GM19099 (cell line): ENCODE results near the gene ARX.

ENCODE experiments used
- POLR2A ChIP-seq: IDR thresholded peaks from 3 replicates; pipeline ENCODE4 v1.6.1; 2011; ENCODE audit warnings: low read depth; ENCODE audit not compliant: insufficient read length; ENCODE audit errors: extremely low read depth

Gene ARX

DNA sequence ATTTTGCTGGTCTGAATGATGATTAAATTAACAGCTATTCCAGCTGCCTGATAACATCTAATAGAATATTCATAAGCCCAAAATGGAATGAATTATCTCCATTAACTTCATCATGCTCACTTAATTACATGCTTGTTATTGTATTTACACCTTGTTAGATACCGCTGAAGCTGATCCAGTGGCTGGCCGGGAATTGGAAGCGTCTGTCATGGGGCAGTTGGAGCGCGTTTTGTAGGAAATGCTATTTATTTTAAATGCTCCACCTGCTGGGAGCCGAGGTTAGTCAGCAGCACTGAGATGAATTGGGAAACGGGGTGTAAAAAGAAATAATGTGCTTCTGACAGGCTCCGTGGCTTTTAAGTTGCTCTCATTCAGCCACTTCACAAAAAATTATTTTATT, 25.2 kb downstream of the ARX start:
- TF ChIP-seq POLR2A: no peak

DNA sequence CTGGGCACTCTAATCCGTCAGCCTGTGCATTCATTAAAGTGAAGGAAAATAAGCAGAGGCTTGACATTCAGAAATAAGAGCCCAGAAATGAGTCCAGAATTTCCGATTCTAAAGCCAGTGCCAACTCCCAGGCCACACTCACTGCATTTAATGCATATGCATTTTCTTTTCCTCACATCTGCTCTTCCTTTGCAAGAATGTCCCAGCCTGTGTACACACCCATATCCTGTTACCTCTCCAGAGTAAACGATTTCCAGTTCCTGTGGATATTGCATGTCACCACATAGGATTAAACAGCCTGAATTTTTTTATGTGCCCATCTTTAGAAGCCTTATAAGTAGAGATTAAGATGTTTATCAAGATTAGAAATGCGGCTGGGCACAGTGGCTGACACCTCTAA, 27.5 kb downstream of the ARX start:
- TF ChIP-seq POLR2A: no peak

DNA sequence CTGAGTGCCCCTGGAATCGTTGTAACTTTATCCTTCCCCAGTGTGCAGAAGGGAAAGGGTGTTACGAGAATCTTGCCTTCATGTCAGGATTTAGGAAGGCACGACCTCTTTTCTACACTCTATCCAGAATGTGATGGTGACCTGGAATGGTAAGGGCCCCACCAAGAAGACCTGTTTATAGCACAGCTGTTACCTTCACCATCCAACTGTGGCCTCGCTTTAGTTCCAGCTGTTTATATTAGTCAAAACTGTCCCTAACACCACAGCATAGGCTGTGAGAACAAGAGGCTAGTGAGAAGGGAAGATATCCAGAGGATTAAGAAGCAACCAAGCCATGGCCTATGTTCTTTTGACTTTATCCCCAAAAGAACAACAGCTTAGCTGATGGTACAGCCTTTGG, 28.0 kb downstream of the ARX start:
- no peak for TF ChIP-seq POLR2A

DNA sequence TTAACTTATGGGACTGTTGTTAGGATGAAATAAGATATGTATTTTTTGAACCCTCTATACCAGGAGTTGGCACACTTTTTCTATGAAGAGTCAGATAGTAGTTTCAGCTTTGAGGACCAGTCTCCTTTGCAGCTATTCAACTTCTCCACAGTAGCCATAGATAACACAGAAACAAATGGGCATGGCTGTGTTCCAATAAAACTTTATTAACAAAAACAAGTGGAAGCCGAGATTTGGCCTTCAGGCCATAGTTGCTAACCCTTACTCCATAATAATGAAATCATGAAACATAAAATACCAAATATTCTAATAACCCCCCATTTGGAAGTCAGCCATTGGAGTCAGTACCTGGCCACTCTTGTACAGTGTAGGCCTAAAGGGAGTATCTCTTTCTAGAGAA, 30.6 kb downstream of the ARX start:
- no peak for TF ChIP-seq POLR2A

DNA sequence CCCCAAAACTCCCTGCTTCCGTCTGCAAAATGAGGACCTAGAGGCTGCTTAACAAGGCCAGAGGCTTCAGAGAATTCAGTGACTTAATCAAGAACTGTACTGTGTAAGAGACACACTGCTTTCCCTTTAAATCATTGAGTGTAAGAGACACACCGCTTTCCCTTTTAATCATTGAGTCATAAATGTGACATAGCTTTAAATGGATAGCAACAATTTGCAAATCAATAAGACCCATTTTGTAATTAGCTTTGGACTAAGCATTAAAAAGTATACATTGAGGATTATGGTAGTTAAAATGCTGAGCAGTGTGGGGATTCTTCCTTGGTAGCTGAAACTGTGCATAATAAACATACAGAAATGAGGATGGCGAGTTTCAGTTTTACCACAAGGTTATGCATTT, 31.8 kb downstream of the ARX start:
- TF ChIP-seq POLR2A: no peak

DNA sequence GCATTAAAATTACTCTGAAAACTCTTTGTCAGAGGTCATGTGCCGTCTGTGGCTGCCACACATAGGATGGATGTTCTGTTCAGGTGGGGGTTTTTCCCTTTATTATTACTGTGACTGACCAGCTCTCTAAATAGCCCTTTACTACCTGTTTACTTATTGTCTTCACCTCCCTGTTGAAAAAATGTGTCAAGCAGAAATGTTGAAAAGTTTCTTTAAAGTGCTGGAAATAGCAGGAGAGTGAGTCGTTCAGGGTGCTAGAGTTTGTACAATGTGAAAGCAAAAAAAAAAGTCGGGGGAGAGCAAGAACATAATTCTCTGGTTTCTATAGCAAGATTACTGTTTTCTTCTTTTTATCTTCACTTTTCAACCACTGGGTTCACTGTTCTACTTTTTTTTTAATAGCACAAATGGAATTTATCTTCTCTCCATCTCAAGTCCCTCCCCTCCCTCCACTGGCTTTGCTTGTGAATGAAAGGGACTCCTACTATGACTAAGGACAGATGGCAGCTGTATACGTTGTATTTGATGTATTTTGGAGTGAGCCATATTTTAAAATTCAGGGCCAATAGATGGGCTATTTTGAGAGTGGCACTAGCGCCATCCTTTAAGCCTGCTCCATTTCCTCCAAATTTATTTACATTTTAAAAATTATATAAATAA, 33.3 kb downstream of the ARX start:
- TF ChIP-seq POLR2A: no peak

DNA sequence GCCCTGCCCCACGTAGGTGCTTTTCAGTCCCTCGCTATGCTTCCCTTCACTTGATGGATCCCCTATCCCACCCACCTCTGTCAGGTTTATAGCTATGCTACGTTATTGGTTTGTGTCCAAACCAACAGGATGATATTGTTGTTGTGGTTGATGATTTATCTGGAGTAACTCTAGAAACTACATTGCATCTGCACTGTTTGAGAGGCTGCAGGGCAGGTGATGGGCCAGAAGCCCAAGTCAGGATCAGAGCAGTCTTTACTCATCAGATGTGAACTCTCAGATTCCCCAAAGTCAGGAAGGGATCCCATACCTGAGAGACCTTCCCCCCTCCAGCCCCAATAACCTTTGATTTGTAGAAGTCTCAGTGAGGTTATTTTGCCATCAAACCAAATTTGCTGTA, 34.7 kb downstream of the ARX start:
- TF ChIP-seq POLR2A: no peak

DNA sequence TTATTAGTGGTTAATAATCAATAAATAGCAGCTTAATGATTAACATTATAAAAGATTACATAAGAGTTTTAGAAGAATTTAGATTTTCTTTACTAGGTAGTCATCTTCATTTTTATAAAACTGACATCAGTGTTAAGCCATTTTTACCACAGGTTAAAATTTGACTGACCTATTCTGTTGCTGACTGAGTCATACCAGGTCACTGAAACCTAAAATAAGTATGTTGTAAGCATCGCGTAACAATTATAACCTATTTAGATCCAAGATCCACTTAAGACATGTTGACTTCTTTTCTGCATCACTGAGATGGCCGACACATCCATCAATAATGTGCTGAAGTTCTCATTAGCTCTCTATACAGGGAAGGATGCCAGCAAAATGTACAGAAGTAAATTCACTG, 36.7 kb downstream of the ARX start:
- no peak for TF ChIP-seq POLR2A

DNA sequence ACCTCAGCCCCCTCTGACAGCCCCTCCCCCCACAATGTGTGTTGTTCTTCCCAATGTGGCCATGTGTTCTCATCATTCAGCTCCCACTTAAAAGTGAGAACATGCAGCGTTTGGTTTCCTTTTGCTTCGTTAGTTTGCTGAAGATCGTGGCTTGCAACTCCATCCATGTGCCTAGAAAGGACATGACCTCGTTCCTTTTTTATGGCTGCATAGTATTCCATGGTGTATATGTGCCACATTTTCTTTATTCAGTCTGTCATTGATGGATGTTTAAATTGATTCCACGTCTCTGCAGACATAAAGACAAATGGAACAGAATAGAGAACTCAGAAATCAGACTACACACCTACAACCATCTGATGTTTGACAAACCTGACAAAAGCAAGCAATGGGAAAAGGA, 46.0 kb downstream of the ARX start:
- no peak for TF ChIP-seq POLR2A

DNA sequence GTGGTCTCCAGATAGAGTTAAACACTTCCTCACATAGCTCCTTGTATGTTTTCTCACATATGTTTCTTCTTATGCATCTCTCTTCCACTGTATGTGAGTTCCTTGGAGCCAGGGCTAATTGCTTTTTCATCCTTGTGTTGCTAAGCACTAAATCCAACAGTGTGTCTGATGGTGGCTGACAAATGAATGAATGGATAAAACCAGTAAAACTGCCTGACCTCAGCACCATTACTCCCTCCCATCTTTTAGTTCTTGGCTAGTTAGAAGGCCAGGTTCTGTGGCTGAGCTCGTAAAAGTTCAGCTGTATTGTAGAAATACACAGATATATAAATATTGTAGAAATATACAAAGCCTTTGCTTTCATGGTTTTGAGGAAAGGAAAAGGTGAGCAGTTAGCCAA, 50.4 kb downstream of the ARX start:
- TF ChIP-seq POLR2A: no peak

DNA sequence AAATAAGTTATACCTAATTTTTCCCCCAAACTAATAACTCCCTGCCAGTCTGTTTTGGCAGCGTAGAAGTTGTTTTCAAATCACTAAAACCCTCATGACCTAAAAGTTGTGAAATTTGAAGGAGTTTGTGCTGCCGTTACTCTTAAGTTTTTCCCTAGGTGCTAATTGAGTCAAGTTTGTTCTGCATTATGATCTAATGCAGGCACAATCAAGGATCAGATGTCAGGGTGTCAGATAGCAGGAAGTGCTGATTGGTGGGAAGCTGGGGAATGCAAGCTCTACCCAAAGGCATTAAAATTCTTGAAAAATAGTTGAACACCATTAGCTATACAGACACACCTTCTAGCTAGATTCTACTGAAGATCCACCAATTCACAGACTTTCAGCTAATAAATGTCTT, 51.9 kb downstream of the ARX start:
- TF ChIP-seq POLR2A: no peak

DNA sequence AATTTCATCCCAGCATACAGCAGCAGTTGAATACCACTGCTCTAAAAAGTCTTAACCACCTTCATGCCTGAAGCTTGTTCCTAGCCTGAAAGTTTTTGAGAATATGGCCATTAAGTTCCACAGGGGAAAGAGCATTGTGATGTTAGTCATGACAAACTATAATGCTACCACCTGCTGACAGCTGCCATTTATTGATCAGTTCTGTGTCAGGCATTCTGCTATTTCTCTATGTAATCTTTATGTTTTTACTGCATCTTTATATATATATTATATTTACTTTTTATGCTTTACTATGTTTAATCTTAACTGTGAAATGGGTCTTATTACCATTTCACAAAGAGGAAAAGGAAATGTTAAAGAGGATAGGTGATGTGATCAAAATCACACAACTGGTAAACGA, 54.0 kb downstream of the ARX start:
- no peak for TF ChIP-seq POLR2A

DNA sequence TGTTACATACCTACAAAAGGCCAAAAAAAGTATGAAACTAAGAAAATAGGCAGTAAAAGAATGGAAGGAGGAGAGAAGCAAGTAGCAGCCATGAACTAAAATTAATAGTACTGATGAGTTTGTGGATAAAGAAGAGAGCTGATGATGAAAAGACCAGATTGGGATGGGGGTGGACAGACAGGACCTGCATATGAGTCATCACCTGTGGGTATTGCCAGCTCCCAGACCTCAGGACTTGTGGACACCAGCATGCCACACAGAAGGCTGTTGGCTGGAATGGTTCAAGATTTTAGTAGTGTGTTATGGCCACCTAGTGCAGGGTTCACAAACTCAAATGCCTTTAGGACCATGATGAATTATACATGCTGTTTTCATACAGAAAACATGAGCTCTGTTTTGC, 58.9 kb downstream of the ARX start:
- TF ChIP-seq POLR2A: no peak

DNA sequence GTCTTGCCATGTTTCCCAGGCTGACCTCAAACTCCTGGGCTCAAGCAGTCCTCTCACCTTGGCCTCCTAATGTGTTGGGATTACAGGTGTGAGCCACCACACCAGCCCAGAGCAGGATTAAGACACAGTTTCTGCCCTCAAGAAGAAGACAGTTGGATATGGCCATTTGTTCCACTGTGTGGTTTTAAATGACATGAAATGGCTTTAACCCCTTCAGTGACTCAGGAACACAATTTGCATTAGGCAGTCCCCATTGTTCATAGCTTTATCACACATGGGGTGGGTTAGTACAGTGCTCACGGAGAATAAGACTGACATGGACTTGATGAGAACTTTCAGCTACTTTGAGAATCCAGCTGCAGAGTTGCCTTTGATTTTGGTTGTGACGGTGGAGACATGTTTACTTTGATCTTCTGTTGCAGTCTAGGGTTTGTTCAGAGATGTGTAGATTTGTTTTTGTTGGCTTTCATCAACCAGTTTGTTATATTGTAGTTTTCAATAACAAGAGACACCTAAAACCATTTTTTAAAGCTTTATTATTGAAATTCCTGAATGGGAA, 60.3 kb downstream of the ARX start:
- TF ChIP-seq POLR2A: no peak

DNA sequence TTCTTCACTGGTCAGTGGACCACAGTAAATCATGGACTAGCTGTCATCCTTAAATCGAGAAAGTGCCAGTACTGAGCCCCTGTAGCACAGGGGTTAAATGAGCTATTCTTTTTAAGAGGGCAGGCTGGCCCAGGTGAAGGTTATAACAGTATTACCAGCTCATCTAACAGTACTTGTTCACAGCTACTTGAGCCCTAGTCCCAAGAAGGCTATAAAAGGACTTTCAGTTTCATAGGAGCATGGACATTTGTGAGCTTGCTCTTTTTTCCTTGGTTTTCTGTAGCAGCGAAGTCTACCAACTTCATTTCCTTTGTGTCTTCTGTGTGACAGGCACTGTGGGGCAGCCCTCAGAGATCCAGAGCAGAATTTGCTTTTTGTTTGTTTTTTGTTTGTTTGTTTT, 61.0 kb downstream of the ARX start:
- TF ChIP-seq POLR2A: no peak
